Stimulated activated CD4-positive, alpha-beta T cell treated with anti-CD3 and anti-CD28 coated beads, Interleukin-4, amount 100 ng/mL, for 4 hours (primary cell): ENCODE data around the gene WDR35.

Experiments used
- DNase-seq, 2 experiments: peaks; one replicate each; pipeline ENCODE4 v3.0.0-alpha.2; 2020

The WDR35 gene

DNA sequence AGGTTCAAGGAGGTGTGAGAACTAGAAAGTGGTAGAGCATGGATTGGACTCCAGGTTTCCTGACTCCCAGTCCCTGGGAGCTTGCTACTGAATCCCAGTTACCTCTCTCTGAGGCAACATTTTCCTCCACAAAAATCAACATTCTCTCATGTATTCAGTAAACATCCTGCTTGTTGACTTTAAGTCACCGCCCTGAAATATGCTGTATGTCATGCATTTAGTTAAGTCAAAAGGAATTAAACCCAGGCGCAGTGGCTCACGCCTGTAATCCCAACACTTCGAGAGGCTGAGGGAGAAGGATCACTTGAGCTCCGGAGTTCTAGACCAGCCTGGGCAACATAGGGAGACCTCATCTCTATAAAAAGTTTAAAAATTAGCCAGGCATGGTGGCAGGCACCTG lies 18.8 kb upstream of the WDR35 start:
- no peak for DNase-seq

DNA sequence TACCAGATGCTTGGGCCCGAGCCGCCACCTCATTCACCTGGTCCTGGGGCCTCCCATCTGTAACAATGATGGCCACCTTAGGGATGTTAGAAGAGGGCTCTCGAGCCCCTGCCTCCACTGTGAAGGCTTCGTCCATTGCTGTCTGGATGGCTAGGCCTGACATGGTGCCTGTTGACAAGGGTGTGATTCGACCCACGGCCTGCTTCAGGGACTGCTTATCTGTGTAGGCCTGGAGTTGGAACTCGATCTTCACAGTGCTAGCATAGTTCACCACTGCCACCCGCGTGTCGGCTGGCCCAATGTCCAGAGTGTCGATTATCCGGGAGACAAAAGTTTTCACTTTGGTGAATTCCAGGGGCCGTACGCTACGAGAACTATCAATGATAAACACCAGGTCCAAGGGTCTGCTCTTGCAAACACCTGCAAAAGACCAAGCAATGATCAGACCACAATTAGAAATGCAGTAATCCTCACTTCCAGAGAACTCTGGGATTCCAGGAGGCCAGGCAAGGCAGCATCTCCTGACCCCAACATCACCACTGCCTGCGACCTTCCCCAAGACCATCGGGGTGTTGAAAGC lies 16.1 kb upstream of the WDR35 start:
- no peak for DNase-seq

DNA sequence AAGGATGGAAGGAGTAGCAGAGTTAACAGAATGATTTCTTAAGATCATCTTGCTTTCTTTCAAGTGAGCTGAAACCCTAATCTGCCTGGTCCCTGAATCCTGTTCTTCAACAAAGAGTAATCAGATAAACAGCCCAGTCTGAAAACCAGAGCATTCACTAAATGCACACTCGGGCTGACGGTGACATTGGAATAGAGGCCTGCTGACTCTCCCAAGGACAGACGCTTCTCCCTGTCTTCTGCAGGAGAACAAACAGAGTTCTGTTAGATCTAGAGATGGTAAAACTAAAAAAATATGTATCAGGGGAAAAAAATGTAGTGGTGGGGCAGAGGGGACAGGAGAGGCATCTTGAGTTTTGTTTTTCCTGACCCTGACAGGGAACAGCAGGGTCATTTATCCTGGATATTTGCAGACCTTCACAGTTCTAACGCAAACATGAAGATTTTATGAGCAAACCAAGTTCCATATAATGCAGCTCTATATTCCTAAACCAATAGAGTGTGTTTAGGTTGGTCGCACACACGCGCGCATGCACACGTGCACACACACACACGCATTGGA lies 15.2 kb upstream of the WDR35 start:
- DNase-seq, result no peak

DNA sequence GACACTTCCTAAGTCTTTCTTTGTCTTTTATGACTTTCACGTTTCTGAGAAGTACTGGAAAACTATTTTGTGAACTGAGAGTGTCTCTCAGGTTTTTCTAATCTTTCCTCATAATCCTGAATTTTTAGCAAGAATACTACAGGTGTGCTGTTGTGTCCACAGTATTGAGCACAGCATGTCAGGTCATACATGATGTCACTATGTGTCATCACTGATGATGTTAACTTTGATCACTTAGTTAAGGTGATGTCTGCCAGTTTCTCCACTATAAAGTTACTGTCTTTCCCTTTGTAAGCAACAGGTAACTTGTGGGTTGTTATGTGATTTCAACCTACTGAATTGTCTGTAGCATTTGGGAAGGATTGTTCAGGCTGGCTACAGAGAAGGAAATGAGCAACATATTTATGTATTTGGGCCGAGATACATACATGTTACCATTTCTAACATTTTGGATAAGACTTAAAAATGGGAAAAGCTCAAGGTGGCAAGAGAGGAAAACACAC lies 11.5 kb upstream of the WDR35 start:
- no peak for DNase-seq

DNA sequence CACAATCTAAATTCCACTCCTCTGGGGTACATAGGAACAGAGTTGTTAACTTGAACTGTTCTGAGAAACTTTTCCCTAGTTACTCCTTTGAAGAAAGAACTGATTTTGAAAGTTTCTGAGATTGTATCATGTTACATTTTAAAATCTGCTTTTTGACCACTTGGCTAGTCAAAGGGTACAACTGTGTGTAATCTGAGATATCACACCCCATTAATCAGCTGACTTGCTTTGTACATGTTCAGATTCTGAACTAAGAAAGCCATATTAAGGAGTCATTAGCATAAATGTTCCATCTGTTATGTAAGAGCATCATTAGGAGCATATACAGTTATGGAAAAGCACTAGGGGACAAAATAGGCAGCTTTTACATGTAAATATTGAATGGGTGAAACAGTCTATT lies 3.8 kb upstream of the WDR35 start:
- no peak for DNase-seq

DNA sequence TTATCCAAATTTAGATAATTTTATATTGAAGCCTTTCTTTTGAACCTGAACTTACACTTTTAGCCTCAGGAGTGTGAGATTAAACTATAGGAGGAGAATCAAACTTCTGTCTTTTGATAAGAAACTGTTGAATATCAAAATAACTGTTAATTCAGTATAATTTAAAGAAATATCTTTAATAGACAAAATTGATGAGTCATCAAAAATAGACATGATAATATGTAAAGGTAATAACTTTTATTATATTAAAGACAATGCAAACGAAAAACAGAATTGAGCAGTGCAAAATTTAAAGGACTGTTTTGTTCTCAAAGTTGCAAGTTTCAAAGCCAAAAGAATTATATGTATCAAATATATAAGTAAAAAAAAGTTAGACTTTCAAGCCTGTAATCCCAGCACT lies 2.0 kb upstream of the WDR35 start:
- DNase-seq, result no peak

DNA sequence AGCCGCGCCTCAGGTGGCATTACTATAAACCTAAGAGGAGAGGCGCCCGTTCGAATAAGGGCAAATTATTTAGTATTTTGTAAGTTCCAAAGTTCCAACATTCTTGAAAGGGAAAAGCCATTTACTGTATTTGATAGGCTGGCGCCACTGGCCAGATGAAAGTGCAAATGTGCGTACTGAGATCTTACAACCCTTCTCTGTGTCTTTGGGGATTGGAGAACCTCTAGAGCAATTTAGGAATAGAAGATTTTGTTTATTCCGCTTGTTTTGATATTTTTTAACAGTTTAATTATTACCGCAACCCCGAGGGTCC lies 467 bp upstream of the WDR35 start:
- no peak for DNase-seq

DNA sequence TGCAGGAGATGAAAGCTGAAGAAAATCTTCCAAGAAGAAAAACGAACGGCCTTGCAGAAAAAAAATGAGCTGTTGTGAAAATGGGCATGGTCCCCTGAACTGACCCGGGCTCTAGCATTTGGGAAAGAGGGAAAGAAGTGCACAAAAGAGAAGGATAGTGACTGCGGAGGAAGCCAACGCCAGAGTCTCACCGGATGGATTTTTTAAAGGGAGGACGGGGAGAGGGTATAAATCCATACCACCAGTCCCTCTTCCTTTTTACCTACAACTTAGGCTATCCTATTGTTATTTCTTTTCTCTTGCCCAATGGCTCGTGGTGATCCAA lies 601 bp downstream of the WDR35 start:
- no peak for DNase-seq

DNA sequence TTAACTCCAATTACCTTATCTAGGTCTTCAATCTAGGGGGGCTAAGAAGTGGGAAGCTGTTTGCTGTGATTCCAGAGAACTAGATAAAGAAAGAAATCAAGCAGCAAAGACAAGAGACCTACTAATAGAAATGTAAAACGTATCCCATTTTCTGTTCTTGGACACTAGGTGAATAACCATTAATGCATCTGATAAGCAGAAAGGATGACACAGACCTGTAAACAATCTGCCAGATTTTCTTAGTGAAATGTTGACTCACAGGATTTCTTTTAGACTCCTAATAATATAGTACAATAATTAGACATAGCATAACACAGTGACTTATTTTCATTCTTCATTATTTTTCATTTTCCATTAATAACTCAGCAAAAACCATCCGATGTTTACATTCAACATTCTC lies 1.3 kb downstream of the WDR35 start:
- no peak for DNase-seq

DNA sequence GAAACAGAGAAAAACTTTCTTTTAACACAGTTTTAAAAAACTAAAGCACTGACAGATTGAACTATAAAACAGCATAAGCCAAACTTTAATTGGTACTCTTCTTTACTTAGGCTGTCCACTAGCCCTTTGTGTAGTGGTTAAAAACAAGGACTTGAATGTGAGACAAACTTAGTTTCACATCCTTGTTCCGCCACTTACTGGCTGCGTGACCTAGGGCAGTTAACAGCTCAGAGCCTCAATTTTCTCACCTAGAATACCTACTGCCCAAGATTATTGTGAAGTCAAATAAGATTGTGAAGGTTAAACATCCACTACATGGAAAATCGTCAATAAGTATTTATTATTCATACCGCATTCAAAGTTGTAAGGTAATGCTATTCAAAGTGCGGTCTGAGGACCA lies 2.0 kb downstream of the WDR35 start:
- DNase-seq, result no peak

DNA sequence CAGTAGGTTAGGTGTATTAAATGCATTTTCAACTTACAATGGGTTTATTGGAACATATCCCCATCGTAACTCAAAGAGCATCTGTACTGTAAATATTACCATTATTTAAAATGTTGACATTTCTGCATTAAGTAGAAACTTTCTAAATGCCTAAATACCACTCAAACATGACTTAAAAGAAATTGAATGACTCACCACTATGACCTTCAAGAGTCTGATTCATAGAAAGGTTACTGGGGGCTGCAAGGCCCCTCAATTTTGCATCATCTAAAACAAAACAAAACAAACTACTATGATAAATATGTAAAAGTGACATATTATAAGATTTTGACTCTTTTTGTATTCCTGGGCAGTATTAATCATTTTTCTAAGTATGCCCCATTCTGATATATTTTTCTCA lies 7.6 kb downstream of the WDR35 start:
- DNase-seq, result no peak

DNA sequence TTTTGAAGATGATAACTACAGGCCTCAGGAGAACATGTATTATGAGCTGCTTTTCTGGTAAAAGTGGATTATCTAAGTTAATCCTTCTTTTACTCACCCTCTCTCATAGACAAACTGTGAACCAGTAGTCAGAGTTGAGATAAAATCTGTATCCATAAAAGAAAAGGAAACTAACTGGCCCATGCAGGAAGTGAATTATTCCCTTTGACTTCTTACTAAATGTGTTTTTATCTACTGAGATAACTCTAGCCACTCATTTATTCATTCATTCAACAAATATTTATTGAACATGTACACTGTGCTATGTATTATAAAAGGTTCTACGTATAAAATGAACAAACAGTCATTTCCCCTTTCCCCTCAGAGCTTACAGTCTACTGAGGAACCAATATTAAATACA lies 10.0 kb downstream of the WDR35 start:
- no peak for DNase-seq

DNA sequence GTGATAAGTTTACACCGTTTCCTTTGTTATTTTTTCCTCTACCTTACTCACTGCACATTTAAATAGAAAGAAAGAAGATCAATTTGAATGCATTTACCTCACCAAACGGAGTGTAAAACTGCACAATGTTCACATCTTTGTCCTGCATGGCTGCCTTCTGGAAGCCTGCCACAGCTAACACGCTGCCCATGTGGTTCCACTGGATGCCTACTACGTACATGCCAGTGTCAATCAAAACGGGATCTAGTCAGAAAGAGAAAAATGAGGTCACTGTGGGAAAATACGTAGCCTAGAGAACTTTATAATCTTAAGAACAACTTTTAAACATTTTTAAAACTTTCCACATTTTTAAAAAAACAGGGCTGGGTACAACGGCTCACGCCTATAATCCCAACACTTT lies 16.4 kb downstream of the WDR35 start:
- no peak for DNase-seq

DNA sequence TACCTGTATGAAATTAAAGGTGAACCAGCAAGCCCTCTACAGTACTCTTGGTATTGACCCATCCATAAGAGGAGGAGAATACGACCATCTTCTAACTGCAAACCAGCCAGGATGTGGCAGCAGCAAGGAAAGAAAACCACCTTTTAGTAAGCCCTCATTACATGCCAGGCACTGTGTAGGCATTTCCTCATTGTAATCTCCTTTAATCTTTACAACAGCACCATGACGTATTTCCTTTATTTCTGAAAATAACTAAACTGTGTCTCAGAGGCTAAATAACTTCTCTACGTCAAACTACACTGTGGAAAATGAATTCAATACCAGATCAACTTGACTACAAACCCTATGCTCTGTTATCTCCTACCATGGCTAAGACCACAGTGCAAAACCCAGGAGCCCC lies 18.2 kb downstream of the WDR35 start:
- DNase-seq, result no peak

DNA sequence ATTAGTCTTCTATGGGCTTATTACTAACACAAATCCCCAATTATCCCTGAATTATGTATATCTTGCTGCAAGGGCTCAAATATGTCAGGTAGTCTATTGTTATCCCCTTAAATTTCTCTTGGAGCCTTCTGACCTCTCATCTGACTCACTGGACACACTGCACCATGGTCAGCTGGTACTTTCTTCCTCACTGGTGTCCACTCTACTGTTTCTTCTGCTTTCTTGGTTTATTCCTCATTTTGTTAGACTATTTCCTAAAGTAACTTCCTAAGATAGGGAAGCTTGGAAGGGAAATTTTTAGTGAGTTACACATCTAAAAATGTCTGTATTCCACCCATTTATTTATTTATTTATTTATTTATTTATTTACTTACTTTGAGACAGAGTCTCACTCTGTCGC lies 26.5 kb downstream of the WDR35 start:
- no peak for DNase-seq

DNA sequence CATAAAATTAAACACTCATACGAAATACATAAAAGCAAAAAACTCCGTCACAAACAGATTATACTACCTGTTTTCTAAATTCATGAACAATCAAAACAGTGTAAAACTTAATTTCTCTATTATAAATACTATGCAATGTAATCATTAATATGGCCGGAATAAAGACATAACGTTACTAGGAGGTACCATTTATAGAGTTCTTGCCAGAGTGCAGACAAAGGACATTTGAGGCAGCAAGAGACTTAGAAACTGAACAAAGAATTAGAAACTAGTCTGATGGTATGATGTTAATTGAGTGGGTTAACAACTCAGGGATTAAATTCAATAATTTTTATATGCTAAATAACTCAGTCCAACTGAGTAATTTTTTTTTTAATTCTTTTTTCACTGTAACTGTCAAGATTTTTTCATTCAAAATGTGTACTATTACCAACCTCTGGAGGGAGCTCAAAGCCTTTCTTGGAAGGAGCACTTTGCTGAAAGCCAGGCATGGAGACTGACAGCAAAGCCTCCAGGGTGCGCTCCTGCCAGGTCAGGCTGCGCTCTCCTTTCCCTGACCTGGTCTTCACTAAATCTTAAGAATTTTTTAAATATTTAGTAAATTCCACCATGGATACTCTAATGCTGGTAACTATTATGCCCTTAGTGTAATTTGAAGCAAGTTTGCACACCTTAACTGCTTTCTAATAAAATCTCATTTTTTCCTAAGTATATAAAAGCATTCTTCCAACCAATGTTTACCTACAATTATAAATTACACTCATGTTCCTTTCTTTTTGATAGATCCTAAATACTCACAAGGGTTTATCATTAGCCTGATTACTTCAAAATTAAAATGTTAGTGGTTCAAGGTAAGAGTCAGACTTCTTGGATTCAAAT lies 34.1 kb downstream of the WDR35 start:
- peak; percentile 17 to 28 for DNase-seq

DNA sequence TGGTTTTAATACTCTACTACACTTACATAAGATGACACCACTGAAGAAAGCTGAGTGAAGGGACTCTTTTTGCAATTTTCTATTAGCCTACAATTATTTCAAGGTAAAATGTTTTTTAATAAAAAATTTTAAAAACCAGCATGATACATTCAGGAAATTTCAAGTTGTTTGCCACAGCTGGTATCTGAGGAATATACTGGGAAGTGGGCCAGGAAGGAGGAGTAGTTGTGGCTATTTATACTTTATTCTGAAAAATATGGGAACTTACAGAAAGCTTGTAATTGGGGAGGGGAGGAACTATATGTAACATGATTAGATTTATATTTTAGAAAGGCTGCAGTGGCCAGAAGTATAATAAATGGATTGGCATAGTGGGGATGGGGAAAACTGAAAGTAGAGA lies 40.8 kb downstream of the WDR35 start:
- no peak for DNase-seq

DNA sequence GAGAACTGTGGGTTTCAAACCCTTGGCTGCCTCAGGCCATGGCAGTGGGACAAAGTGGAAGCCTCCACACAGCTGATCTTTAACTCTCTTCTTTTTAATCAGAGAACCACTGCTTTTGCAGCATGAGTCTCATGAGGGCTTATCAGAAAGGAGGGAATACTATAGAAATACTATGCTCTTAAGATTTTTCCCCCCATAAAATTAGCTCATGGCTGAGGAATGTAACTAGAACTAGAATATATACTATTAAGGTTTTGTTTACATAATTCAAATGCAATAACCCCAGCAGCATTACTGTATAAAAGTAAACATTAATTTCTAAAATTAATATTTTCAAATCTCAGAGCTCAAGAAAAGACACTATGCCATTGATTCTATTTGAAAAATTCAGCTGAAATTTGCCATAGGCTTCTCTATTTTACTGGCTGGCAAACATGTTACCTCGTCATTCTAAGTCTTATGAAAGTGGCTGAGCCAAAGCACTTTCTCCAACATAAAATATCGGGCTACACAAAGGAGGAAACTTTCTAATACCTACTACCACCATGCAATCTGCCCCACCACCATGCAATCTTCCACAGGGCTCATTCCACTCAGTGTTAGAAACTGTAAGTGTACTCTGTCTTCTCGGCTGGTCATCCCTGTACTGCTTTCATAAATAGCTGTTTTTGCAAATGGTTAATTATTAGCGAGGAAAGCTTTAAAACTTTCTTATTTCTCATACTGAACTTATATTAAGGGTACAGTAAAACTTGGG lies 42.5 kb downstream of the WDR35 start:
- DNase-seq, result no peak

DNA sequence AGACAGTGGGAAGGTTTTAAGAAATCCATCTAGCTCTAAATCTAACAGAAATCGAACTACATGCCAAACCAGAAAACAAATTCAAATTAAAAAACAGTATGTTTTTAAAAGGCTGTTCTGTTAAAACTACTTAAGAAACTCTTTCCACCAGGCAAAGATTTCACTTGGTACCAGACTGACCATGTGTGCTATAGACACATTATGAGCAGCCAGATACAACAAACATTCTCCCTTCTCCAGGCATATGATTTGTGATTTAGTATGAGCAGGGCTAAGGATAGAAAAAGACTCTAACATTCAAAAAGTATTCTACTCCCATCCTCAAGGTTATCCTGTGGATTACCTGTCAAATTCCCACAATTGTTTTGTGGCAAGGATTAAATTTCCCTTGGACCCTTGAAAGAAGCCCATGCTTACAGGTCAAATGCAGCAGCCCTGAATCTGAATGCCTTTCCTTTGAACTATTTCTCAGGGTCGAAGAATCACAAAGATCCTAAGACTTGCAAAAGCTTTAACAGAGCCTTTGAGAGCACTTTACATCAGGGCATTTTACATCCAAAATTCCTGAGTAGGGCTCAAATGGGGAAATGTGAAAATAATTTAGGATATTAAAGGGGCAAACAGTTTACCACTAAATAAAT lies 45.6 kb downstream of the WDR35 start:
- DNase-seq, result no peak

DNA sequence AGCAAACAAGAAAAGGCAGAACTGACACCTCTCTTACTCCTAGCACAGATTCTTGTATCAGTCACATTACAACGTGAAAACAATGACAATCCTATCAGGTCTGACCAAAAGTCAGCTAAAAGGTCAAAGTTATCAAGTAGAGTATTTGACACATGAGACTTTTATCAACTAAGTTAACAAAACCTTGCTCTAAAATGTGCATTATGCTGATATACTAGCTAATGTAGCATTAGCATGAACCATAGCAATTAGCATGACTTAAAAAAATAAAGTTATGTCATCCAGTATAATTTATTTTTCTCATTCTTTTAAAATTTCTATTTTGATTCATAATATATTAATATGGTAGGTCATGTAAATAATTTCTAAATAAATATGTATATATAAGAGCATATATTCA lies 46.7 kb downstream of the WDR35 start:
- DNase-seq, result no peak

DNA sequence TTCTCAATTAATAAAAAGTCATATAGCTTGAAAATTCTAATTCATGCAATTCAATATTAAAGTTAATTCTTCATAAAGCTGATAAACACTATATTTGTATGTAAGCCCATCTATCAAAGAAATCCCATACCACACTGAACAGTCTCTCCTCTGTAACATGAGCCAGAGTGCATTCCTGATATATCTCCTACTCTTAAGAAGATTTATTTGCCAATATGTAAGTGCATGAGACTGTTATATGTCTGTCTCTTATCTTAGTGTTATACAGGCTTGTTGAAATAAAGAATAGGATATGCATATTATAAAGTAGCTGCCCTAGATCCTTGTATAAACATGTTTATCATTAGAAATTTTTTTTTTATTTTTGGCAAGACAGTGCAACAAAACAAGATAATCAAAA lies 47.7 kb downstream of the WDR35 start:
- no peak for DNase-seq

DNA sequence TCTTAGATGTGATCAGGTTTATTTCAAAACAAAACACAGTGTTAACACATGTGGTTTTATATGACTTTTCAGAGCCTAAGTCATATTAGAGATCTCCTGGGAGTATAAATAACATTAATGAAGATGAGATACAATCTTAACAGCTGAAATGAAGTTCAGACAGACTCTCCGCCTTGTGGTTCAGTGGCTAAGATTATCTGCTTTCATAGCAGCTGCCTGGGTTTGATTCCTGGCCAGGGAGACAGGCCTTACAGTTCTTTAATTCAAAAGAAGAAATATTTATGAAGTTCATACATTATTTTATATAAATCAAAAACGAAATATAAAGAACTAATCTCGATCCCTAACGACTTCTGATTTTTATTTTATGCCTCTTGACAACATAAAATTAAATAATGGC lies 52.9 kb downstream of the WDR35 start:
- no peak for DNase-seq

DNA sequence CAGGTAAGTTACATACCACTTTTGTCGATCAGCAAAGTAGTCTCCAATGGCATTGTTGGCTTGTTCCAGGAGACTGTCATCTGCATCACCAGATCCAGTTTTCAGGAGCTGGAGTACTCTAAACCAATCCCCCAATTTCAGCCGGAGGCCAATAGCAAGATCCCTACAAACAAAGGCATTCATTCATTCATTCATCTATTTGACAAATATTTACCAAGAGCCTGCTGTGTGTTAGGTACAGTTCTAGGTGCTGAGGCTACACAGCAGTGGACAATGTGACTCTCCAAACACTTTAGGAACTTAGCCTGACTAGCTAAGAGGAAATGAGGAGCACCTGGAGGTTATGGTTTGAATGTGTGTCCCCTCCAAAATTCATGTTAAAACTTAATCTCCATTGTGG lies 53.7 kb downstream of the WDR35 start:
- no peak for DNase-seq
